Neural cell (in vitro differentiated cells): ENCODE measurements around the gene KLHL3.

Experiments
- CTCF ChIP-seq: fragments of 450-650 bp; IDR thresholded peaks from 2 replicates; pipeline ENCODE4 v1.5.1; 2014; ENCODE audit warnings: antibody characterized with exemption, mild to moderate bottlenecking, moderate library complexity; ENCODE audit not compliant: poor library complexity, severe bottlenecking
- EP300 ChIP-seq: fragments of 450-650 bp; conservative IDR thresholded peaks from 2 replicates; pipeline ENCODE4 v1.6.1; 2014; ENCODE audit warnings: antibody characterized with exemption, mild to moderate bottlenecking, moderate library complexity; ENCODE audit not compliant: poor library complexity, severe bottlenecking
- EZH2 ChIP-seq: fragments of 200-600, 300-800 bp; shearing (Covaris generic), sonication (generic); IDR thresholded peaks from 2 replicates; pipeline ENCODE4 v1.6.1; 2014; ENCODE audit warnings: antibody characterized with exemption, low read length, borderline replicate concordance, mild to moderate bottlenecking; ENCODE audit not compliant: insufficient read depth, poor library complexity, severe bottlenecking
- POLR2AphosphoS5 ChIP-seq: IDR thresholded peaks from 2 replicates; pipeline ENCODE4 v1.6.1; 2012
- RAD21 ChIP-seq: fragments of 450-650 bp; conservative IDR thresholded peaks from 2 replicates; pipeline ENCODE4 v1.6.1; 2014; ENCODE audit warnings: antibody characterized with exemption, mild to moderate bottlenecking, moderate library complexity
- REST ChIP-seq: IDR thresholded peaks from 2 replicates; pipeline ENCODE4 v1.6.1; 2012; ENCODE audit warnings: borderline replicate concordance
- TAF1 ChIP-seq: IDR thresholded peaks from 2 replicates; pipeline ENCODE4 v1.6.1; 2012; ENCODE audit warnings: low read depth

GRCh38 chr5:137596941-137597340 lies 138.9 kb downstream of the KLHL3 start:
- TF ChIP-seq CTCF = no peak
- TF ChIP-seq EP300 = no peak
- no peak for TF ChIP-seq POLR2AphosphoS5
- TF ChIP-seq EZH2 = no peak
- TF ChIP-seq TAF1 = no peak
- TF ChIP-seq REST = no peak
- TF ChIP-seq RAD21 = no peak
